Endothelial cell (in vitro differentiated cells): ENCODE data around the gene NEDD9. TPM values are rescaled to one million over a fixed set of nuclear protein-coding genes. Genes with fewer than 3 reads are reported as not detected.

Experiments
- DNase-seq: peaks from one replicate; pipeline ENCODE4 v3.0.0; 2021; ENCODE audit warnings: low spot score
- H3K27ac Mint-ChIP-seq: one replicate; pipeline ENCODE4 v1.8.0; 2021; ENCODE audit warnings: mixed read lengths, inconsistent platforms; ENCODE audit not compliant: unreplicated experiment
- H3K27me3 Mint-ChIP-seq: one replicate; pipeline ENCODE4 v1.8.0; 2021; ENCODE audit warnings: mild to moderate bottlenecking, moderate library complexity, mixed read lengths, inconsistent platforms; ENCODE audit not compliant: unreplicated experiment
- H3K36me3 Mint-ChIP-seq: one replicate; pipeline ENCODE4 v1.8.0; 2021; ENCODE audit warnings: mild to moderate bottlenecking, low read depth, mixed read lengths, inconsistent platforms; ENCODE audit not compliant: unreplicated experiment
- H3K4me1 Mint-ChIP-seq: one replicate; pipeline ENCODE4 v1.8.0; 2021; ENCODE audit warnings: mild to moderate bottlenecking, mixed read lengths, inconsistent platforms; ENCODE audit not compliant: unreplicated experiment
- H3K4me3 Mint-ChIP-seq: one replicate; pipeline ENCODE4 v1.8.0; 2021; ENCODE audit warnings: mild to moderate bottlenecking, mixed read lengths, inconsistent platforms; ENCODE audit not compliant: unreplicated experiment
- H3K9me3 Mint-ChIP-seq: one replicate; pipeline ENCODE4 v1.8.0; 2021; ENCODE audit warnings: mixed read lengths, inconsistent platforms; ENCODE audit not compliant: unreplicated experiment
- total RNA-seq: library from RNA; stranded (reverse); fragmentation: NEBNext Ultra II Directional; extraction: Animal tissue kit (Norgen Biotek cat#: 25700); gene quantifications from one replicate; pipeline ENCODE4 v1.2.1, GENCODE V29; 2021; ENCODE audit not compliant: unreplicated experiment
- TF ChIP-seq, protein P1 (sequence below): fragments of 200-600 bp; sonication (generic); IDR thresholded peaks from one replicate; pipeline ENCODE4 v1.5.0; 2021; ENCODE audit warnings: antibody characterized with exemption; ENCODE audit not compliant: unreplicated experiment

The NEDD9 gene
- total RNA-seq, 1 donor from 2014 or later, result 3.2 TPM

DNA sequence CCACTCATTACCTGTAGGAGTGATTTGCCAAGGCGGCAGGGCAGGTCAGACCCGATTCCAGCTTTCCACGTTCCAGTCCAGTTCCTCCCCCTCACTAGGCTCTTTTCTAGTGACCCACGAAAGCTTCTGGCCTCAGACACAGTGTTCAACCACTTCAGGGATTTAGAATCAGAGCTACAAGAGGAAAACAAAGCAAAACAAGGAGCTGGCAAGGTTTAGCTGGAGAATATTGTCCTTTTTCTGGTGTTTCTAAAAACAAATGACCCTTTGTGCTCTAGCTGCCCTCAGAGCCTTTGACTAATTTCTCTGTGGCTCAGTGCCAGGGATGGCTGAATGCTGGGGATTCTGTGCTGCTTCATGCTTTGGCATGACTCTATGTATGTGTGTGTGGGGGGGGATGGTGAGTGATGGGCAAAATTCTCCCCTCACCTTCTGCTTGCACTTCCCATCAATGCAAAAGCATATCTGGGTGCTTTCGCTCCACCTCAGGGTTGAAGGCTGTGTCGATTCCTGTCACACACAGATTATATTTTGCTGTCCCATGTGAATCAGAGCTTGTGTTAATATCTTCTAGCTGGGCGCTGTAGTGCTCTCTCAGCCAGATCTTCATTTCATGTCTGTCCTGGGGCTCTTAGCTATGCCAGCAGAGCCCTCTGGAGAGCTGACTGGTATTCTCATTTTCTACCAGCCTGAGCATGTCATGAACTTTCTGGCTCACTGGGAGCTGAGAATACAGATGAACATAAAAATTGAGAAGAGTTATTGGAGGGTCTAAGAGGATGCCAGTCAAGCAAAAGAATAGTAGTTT lies 19.3 kb upstream of the NEDD9 start:
- Mint-ChIP-seq H3K36me3 (peaks cover 3% of the 10 kb centered on the region), H3K27ac (no peak overlapping the region), H3K4me3 (no peak overlapping the region), H3K9me3 (no peaks in the 10 kb centered on the region), H3K4me1 (no peaks in the 10 kb centered on the region), H3K27me3 (no peaks in the 10 kb centered on the region)
- no peak for DNase-seq
- TF ChIP-seq, protein P1, sequence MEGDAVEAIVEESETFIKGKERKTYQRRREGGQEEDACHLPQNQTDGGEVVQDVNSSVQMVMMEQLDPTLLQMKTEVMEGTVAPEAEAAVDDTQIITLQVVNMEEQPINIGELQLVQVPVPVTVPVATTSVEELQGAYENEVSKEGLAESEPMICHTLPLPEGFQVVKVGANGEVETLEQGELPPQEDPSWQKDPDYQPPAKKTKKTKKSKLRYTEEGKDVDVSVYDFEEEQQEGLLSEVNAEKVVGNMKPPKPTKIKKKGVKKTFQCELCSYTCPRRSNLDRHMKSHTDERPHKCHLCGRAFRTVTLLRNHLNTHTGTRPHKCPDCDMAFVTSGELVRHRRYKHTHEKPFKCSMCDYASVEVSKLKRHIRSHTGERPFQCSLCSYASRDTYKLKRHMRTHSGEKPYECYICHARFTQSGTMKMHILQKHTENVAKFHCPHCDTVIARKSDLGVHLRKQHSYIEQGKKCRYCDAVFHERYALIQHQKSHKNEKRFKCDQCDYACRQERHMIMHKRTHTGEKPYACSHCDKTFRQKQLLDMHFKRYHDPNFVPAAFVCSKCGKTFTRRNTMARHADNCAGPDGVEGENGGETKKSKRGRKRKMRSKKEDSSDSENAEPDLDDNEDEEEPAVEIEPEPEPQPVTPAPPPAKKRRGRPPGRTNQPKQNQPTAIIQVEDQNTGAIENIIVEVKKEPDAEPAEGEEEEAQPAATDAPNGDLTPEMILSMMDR, result no peak

DNA sequence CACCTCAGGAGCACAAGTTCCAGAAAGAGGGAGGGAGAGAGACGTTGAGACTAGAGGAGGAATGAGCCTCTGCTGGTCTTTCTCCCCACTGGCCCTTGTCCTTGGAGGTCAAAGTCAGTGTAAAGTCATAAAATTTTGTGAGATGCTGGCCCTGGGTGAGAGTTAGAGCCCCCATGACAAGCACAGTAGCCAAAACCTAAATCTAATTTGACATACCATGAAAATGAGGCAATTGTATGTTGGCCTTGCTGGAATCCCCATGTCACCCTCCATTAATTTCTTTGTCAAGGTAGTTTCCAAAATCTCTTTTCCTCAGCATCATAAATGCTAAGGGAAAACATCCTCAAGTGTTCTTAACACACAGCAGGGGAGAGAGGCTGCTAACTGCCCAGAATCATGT lies 17.6 kb upstream of the NEDD9 start:
- H3K9me3 Mint-ChIP-seq, result no peaks in the 10 kb centered on the region
- H3K4me3 Mint-ChIP-seq, result no peak overlapping the region
- no peak for DNase-seq
- H3K36me3 Mint-ChIP-seq, result peaks cover 3% of the 10 kb centered on the region
- no peaks in the 10 kb centered on the region for H3K27me3 Mint-ChIP-seq
- TF ChIP-seq, protein P1, result no peak
- H3K4me1 Mint-ChIP-seq, result no peaks in the 10 kb centered on the region
- no peak overlapping the region for H3K27ac Mint-ChIP-seq

DNA sequence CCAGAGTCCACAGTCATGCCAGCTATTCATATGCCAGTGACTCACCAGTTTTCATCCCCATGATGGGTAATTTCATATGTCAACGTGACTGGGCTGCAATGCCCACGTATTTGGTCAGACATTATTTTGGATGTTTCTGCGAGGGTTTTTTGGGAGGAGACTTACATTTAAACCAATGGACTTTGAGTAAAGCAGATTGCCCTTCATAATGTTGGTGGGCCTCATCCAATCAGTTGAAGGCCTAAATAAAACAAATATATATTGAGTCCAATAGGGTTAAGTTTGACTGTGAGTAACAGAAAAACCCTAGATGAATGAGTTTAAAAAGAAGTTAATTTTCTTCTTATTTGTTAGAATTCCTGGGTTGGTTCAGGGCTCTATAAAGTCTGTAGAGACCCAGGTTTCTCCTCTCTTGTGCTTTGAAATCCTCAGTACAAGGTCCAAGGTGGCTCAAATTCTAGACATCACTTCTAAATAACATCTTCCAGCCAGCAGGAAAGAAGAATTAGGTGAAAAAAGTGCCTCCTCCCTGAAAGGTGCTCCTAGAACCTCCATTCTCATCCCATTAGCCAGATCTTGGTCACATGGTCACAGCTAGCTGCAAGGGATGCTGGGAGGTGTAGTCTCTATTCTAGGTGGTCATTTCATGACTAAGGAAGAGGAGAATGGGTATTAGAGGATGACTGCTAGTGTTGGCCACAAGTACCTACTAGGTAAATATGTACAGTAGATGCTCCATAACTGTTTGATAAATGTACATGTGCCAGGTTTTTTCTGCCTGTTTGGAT lies 16.7 kb upstream of the NEDD9 start:
- no peaks in the 10 kb centered on the region for H3K27me3 Mint-ChIP-seq
- H3K4me3 Mint-ChIP-seq, result no peak overlapping the region
- peaks cover 3% of the 10 kb centered on the region for H3K36me3 Mint-ChIP-seq
- TF ChIP-seq, protein P1, result no peak
- no peaks in the 10 kb centered on the region for H3K9me3 Mint-ChIP-seq
- no peak for DNase-seq
- no peak overlapping the region for H3K27ac Mint-ChIP-seq
- H3K4me1 Mint-ChIP-seq, result no peaks in the 10 kb centered on the region

DNA sequence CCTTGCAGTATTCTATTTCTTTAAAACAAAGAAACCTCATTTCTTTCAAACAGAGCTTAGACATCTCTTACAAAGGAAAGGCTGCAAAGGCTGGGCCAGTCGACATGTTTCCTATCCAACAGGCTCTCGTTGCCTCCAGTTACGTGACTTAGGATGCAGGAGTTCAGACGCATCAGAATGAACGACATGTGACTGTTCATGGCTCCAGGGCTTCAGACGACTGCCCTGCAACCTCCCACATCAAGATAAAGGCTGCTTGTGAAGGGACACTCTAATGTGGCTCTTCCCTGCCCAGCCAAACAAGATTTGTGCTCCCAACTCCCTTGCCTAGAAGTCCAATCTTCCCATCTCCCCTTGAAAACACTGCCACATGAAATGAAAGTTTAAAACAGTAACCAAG lies 14.3 kb upstream of the NEDD9 start:
- no peak overlapping the region for H3K4me3 Mint-ChIP-seq
- TF ChIP-seq, protein P1, result no peak
- H3K36me3 Mint-ChIP-seq, result peaks cover 3% of the 10 kb centered on the region
- H3K27ac Mint-ChIP-seq, result no peak overlapping the region
- no peaks in the 10 kb centered on the region for H3K9me3 Mint-ChIP-seq
- DNase-seq, result no peak
- H3K27me3 Mint-ChIP-seq, result no peaks in the 10 kb centered on the region
- H3K4me1 Mint-ChIP-seq, result no peaks in the 10 kb centered on the region
